ENCODE data around the gene KLHDC4.

KLHDC4 gene

DNA sequence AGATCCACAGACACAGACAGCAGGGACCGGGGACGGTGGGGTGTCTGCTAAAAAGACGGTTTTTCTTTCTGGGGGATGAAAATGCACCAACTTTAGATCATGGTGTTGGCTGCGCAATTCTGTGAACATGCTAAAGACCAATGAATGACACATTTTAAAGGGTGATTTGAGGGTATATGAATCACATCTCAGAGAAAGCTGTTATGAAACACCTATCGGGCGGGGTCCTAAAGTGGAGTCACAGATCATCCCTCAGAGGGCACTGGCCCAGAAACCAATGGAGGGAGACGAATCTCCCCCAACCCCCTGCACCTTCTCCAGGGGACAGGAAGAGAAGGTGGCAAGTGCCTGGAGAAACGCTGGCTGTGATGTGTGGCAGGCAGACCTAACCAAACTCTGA lies 26.0 kb downstream of the KLHDC4 start:
- TF ChIP-seq CTCF (IDR thresholded peaks at IDR 0.05; ENCODE audit: extremely low read depth, insufficient read depth, missing control alignments): no peak
- in situ Hi-C loops (cut with MboI; ENCODE audit: low pct_unique_long_range_greater_than_20kb, low sequenced_read_pairs, unreplicated experiment): no loop called here
- DNase-seq (ENCODE audit: low spot score): no peak

DNA sequence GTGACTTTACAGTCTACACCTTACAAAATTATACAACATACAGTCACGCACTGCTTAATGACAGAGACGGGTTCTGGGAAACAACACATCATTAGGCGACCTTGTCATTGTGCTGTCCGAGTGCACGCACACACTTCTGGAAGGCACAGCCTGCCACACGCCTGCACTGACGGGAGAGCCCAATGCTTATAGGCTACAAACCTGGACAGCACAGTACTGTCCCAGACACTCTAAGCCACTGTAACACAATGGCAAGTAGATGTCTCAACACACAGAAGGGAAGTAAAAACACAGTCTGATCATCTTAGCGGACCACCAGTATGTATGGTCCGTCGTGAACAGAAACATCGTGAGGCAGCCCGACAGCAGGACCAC lies 29.8 kb downstream of the KLHDC4 start:
- in situ Hi-C loops (cut with MboI; ENCODE audit: low pct_unique_long_range_greater_than_20kb, low sequenced_read_pairs, unreplicated experiment): no loop called here
- TF ChIP-seq CTCF (IDR thresholded peaks at IDR 0.05; ENCODE audit: extremely low read depth, insufficient read depth, missing control alignments): no peak
- DNase-seq (ENCODE audit: low spot score): no peak

DNA sequence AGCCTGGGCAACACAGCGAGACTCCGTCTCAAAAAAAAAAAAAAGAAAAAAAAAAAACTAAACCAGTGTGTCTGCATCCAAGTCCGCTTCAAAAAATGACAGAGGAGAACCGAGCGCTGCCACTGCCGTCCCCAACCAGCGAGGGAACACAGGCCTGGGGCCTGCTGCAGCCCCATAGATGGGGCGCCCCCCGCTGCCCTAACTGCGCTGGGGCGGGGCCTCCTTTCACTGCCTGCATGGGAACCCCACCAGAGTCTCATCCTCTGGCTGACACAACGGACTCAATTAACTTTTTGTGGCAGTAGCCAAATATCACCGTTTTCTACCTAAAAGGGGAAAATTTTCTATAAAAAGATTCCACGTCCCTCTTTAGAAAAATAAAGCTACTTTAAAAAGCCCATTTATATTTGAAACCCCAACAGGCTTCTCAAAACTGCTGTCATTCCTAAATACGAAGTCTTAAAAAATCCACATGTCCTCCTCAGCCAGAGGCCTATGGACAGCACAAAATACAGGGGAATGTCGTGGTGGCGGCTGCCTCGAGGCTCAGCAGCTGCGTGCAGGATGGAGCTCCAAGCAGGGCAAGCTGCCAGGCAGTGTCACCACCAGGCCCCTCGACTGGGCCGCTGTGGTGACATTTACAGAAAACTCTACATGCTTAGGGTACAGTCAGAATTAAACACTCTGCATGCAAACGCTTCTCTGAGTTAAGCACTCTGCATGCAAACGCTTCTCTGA lies 30.3 kb downstream of the KLHDC4 start:
- TF ChIP-seq CTCF (IDR thresholded peaks at IDR 0.05; ENCODE audit: extremely low read depth, insufficient read depth, missing control alignments): no peak
- DNase-seq (ENCODE audit: low spot score): no peak
- in situ Hi-C loops (cut with MboI; ENCODE audit: low pct_unique_long_range_greater_than_20kb, low sequenced_read_pairs, unreplicated experiment): no loop called here

DNA sequence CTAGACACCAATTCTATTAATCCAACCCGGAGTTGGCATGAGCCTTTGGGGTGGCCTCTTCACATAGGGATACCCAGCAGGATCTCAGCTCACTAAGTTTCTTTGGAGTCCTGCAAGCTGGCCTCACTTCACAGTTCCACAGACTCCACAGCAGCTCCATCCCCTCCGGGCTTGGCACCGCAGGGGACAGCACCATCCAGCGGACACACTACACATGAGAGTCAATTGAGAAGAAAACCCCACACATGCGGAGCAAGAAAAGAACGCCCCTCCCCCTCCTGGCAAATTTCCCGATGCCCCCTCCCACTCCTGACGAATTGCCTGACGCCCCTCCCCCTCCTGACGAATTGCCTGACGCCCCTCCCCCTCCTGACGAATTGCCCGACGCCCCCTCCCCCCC lies 31.1 kb downstream of the KLHDC4 start:
- in situ Hi-C loops (cut with MboI; ENCODE audit: low pct_unique_long_range_greater_than_20kb, low sequenced_read_pairs, unreplicated experiment): no loop called here
- no peak for DNase-seq (ENCODE audit: low spot score)
- TF ChIP-seq CTCF (IDR thresholded peaks at IDR 0.05; ENCODE audit: extremely low read depth, insufficient read depth, missing control alignments): no peak

GRCh38 chr16:87733190-87733589 lies 32.6 kb downstream of the KLHDC4 start:
- in situ Hi-C loops (cut with MboI; ENCODE audit: low pct_unique_long_range_greater_than_20kb, low sequenced_read_pairs, unreplicated experiment): no loop called here
- TF ChIP-seq CTCF (IDR thresholded peaks at IDR 0.05; ENCODE audit: extremely low read depth, insufficient read depth, missing control alignments): no peak
- DNase-seq (ENCODE audit: low spot score): no peak

DNA sequence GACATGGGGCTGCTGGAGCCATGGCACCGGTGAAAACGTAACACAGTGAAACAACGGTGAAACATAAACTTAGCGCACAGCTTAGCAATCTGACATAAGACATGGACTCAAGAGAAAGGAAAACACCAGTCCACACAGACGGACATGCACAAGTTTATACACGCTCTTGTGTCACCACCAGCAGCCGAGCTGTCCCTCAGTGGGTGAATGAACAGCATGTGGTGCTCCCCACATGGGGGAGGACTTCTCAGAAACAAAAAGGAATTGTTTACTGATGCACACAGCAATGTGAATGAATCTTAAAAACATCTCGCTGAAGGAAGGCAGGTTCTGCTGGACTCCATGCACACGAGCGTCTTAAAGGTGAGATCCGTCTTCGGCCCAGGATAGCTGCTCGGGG lies 34.2 kb downstream of the KLHDC4 start:
- in situ Hi-C loops (cut with MboI; ENCODE audit: low pct_unique_long_range_greater_than_20kb, low sequenced_read_pairs, unreplicated experiment): no loop called here
- DNase-seq (ENCODE audit: low spot score): no peak
- no peak for TF ChIP-seq CTCF (IDR thresholded peaks at IDR 0.05; ENCODE audit: extremely low read depth, insufficient read depth, missing control alignments)
